ENCODE results near the gene SET. TPM values are rescaled to one million over a fixed set of nuclear protein-coding genes. Genes with fewer than 3 reads are reported as not detected.
"Not testable (repeated sequence)": the region's sequence is repeated elsewhere in the genome, so short reads cannot be mapped to it uniquely, and the experiment has no call there.

SET gene, protein sequence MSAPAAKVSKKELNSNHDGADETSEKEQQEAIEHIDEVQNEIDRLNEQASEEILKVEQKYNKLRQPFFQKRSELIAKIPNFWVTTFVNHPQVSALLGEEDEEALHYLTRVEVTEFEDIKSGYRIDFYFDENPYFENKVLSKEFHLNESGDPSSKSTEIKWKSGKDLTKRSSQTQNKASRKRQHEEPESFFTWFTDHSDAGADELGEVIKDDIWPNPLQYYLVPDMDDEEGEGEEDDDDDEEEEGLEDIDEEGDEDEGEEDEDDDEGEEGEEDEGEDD
- total RNA-seq (2014; rRNA removed; shearing (Covaris generic)) = 798 and 1,235 TPM in 2 replicates

DNA sequence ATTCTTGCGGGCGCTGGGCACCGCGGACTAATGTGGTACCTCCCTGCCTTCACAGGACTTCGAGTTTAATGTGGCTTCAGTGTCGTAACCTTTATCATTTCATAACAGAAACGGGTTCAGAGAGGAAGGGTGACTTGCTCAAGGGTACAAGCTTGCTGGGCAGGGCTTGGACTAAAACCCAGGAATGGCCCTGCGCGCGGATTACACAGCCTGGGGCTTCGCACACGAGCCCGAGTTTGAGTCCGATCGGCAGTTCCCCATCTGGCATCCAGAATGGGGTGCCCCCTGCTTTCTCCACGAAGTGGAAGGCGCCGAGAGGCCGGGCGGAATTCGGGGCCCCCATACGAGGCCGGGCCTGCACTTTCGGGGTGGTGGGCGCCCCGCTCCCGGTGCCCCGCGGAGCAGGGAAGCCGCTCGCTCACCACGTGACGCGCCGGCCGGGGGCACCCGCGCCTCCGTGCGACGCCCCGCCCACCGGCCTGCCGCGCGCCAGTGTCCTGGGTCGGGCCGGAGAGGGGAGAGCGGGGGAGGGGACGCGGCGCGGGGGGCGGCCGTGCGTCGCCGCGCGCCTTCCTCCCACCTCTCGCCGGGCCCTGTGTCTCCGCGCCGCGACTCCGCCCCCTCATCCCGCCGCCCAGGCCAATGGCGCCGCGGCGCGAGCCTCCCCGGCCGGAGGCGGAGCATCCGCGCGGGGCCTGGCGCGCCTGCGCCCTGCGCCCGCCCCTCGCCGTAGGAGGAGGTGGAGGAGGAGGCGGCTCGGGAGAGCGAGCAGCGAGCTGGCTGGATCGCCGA, at the start of gene SET:
Gene SET (plus strand): TSS at position 722 of the 792 bp plus-strand sequence. CDS start 361 bp downstream, outside the sequence.
- no peaks in the 10 kb centered on the region for H3K27me3 ChIP-seq (ENCODE audit: control insufficient read depth, insufficient read depth, low read length)
- peaks cover 23% of the 10 kb centered on the region for H3K36me3 ChIP-seq (replicated peaks; ENCODE audit: control insufficient read depth, insufficient read depth, low read length)
- H3K4me3 ChIP-seq (ENCODE audit: insufficient read depth, low read depth, low read length) = peak within 1 kb of the TSS; percentile 81
- DNase-seq = peak; percentile 100

DNA sequence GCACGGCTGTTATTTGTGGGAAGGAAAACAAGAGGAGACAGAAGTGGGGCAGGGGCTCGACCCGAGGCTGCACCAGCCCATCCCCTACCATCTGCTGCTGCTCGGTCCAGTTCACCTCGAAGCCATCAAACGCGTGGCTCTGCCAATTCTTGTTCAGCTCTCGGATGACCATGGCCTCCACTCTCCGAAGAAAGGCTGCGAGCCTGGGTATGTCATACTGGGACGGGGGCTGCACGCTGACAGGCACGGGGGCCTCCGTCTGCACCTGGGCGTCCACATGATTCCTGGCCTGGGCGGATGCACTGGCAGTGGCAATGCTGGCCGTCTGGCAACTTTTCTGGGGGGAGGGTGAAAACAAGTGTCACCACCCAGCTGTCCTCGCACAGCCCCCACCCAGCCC, 48.4 kb upstream of the SET start:
- Histone ChIP-seq H3K27me3 (ENCODE audit: control insufficient read depth, insufficient read depth, low read length) (no peaks in the 10 kb centered on the region), H3K36me3 (replicated peaks; ENCODE audit: control insufficient read depth, insufficient read depth, low read length) (no peaks in the 10 kb centered on the region; the same call in 1 of the 2 replicates), H3K4me3 (ENCODE audit: insufficient read depth, low read depth, low read length) (no peak overlapping the region)
- no peak for DNase-seq

DNA sequence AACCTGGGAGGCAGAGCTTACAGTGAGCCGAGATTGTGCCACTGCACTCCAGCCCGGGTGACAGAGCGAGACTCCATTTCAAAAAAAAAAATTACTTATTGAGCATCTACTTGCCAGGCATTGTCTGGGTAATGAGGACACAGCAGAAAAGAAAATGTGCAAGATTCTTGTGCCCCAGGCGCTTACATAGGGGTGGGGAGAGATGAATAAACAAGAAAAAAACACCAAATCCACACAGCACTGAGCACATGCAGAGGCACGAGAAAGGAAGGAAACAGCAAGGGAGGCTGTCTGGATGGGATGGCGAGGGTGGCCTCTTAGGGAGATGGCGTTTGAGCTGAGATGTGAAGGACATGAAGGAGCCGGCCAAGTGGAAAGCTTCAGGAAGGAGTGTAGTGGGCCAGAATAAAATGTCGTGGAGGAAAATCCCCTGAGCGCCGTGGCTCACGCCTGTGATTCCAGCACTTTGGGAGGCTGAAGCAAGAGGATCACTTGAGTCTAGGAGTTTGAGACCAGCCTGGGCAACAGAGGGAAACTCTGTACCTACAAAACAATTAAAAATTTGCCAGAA, 46.3 kb upstream of the SET start:
- H3K36me3 ChIP-seq (replicated peaks; ENCODE audit: control insufficient read depth, insufficient read depth, low read length) = no peaks in the 10 kb centered on the region; the same call in 1 of the 2 replicates
- DNase-seq = no peak
- H3K27me3 ChIP-seq (ENCODE audit: control insufficient read depth, insufficient read depth, low read length) = no peaks in the 10 kb centered on the region
- H3K4me3 ChIP-seq (ENCODE audit: insufficient read depth, low read depth, low read length) = no peak overlapping the region

- Histone ChIP-seq H3K36me3 (replicated peaks; ENCODE audit: control insufficient read depth, insufficient read depth, low read length) (no peaks in the 10 kb centered on the region; the same call in 1 of the 2 replicates), H3K27me3 (ENCODE audit: control insufficient read depth, insufficient read depth, low read length) (no peaks in the 10 kb centered on the region), H3K4me3 (ENCODE audit: insufficient read depth, low read depth, low read length) (no peak overlapping the region)
- DNase-seq = no peak
Observed at GRCh38 chr9:128643519-128644300, 45.3 kb upstream of the SET start.

DNA sequence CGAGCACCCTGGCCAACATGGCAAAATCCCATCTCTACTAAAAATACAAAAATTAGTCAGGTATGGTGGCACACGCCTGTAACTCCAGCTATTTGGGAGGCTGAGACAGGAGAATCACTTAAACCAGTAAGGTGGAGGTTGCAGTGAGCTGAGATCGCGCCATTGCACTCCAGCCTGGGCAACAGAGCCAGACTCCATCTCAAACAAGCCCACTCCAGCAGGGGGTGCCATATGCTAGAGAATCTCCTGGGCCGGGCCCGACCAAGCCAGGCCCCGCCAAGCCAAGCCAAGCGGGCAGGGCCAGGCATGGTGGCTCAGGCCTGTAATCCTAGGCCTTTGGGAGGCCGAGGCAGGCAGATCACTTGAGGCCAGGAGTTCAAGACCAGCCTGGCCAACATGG, 40.8 kb upstream of the SET start:
- H3K27me3 ChIP-seq (ENCODE audit: control insufficient read depth, insufficient read depth, low read length); H3K36me3 ChIP-seq (replicated peaks; ENCODE audit: control insufficient read depth, insufficient read depth, low read length); H3K4me3 ChIP-seq (ENCODE audit: insufficient read depth, low read depth, low read length): not testable (repeated sequence)
- peak; percentile 78 for DNase-seq

GRCh38 chr9:128651798-128652197, 37.2 kb upstream of the SET start:
- Histone ChIP-seq H3K4me3 (ENCODE audit: insufficient read depth, low read depth, low read length) (no peak overlapping the region), H3K27me3 (ENCODE audit: control insufficient read depth, insufficient read depth, low read length) (no peaks in the 10 kb centered on the region), H3K36me3 (replicated peaks; ENCODE audit: control insufficient read depth, insufficient read depth, low read length) (no peaks in the 10 kb centered on the region)
- no peak for DNase-seq

DNA sequence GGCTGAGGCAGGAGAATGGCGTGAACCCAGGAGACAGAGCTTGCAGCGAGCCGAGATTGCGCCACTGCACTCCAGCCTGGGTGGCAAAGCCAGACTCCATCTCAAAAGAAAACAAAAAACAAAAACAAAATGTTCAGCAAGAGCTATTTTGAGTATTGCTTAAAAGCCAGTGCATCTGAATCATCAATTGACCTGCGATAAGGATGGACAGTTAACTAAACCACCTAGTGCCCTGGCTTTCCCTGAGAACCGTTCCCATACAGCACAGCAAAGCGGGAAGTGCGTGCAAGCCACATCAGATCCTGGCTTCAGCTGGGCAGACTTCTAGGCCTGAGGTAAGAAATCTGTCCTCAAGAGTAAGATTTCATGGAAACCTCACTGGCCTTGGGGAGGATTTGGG, 35.1 kb upstream of the SET start:
- H3K27me3 ChIP-seq (ENCODE audit: control insufficient read depth, insufficient read depth, low read length) = no peaks in the 10 kb centered on the region
- no peaks in the 10 kb centered on the region for H3K36me3 ChIP-seq (replicated peaks; ENCODE audit: control insufficient read depth, insufficient read depth, low read length)
- no peak for DNase-seq
- no peak overlapping the region for H3K4me3 ChIP-seq (ENCODE audit: insufficient read depth, low read depth, low read length)

- no peak overlapping the region for H3K4me3 ChIP-seq (ENCODE audit: insufficient read depth, low read depth, low read length)
- no peaks in the 10 kb centered on the region for H3K27me3 ChIP-seq (ENCODE audit: control insufficient read depth, insufficient read depth, low read length)
- no peak for DNase-seq
- H3K36me3 ChIP-seq (replicated peaks; ENCODE audit: control insufficient read depth, insufficient read depth, low read length) = no peaks in the 10 kb centered on the region
Observed at GRCh38 chr9:128654481-128654880, 34.5 kb upstream of the SET start.

DNA sequence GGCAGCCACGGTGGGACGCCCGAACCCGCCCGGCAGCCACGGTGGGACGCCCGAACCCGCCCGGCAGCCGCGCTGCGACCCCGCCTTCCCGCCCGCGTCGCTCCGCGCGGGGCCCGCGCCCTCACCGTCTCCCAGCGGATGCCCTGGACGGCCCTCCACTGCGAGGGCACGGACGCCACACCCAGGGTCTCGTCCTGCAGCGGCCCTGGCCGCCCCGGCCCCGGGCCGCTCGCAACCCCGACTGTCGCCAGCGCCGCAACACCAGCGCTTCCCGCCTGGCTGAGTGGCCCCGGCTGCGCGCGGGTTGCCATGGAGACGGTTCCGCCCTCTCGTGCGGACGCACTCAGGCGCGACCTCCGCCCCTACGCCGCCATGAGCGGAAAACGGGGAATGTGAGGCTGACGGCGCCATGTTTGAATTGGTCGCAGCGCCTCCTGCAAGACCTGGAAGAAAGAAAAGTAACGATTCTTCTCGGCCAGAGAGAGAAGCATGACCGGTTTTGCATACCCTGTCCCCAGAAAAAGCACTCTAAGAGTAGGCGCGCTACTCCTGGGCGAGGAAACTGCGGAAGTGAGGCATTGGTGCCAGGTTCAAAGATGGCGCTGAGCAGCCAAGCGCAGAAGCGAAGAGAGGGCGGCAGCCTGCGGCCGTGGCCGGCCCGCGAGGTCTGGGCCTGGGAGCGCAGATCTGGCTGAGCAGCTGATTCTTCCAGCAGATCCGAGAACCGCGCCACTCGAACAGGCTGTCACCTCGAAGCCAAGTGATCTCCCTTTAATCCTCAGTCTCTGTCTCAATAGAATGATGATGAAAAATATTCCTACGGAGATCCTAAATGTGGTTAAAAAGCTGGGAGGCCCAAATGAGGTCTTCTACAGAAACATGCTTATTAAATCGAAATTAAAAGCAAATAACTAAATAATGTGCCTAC, 32.3 kb upstream of the SET start, which contains the start of gene DYNC2I2:
Gene DYNC2I2 (minus strand): TSS at position 432 of the 928 bp plus-strand sequence. CDS start 121 bp downstream, at position 311.
- Histone ChIP-seq H3K4me3 (ENCODE audit: insufficient read depth, low read depth, low read length) (peak within 1 kb of the TSS; percentile 70), H3K27me3 (ENCODE audit: control insufficient read depth, insufficient read depth, low read length) (no peaks in the 10 kb centered on the region), H3K36me3 (replicated peaks; ENCODE audit: control insufficient read depth, insufficient read depth, low read length) (no peaks in the 10 kb centered on the region)
- peak; percentile 99 for DNase-seq

- Histone ChIP-seq H3K4me3 (ENCODE audit: insufficient read depth, low read depth, low read length) (no peak overlapping the region; the same call in 1 of the 2 replicates), H3K36me3 (replicated peaks; ENCODE audit: control insufficient read depth, insufficient read depth, low read length) (no peaks in the 10 kb centered on the region), H3K27me3 (ENCODE audit: control insufficient read depth, insufficient read depth, low read length) (no peaks in the 10 kb centered on the region)
- DNase-seq = no peak
Observed at GRCh38 chr9:128657344-128657704, 31.7 kb upstream of the SET start.

DNA sequence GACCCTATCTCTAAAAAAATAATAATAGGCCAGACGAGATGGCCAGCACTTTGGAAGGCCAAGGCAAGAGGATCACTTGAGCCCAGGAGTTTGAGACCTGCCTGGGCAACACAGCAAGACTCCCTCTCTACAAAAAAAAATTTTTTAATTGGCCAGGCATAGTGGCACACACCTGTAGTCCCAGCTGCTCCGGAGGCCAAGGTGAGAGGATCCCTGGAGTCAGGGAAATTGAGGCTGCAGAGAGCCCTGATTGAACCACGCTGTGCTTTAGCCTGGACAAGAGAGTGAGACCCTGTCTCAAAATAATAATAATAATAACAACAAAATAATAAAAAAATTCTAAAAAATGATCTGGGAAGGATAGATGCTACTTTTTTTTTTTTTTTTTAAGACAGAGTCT, 31.2 kb upstream of the SET start:
- Histone ChIP-seq H3K27me3 (ENCODE audit: control insufficient read depth, insufficient read depth, low read length) (no peaks in the 10 kb centered on the region), H3K4me3 (ENCODE audit: insufficient read depth, low read depth, low read length) (no peak overlapping the region), H3K36me3 (replicated peaks; ENCODE audit: control insufficient read depth, insufficient read depth, low read length) (no peaks in the 10 kb centered on the region)
- no peak for DNase-seq

GRCh38 chr9:128666481-128666941, 22.5 kb upstream of the SET start:
- H3K27me3 ChIP-seq (ENCODE audit: control insufficient read depth, insufficient read depth, low read length); H3K36me3 ChIP-seq (replicated peaks; ENCODE audit: control insufficient read depth, insufficient read depth, low read length); DNase-seq; H3K4me3 ChIP-seq (ENCODE audit: insufficient read depth, low read depth, low read length): not testable (repeated sequence)

DNA sequence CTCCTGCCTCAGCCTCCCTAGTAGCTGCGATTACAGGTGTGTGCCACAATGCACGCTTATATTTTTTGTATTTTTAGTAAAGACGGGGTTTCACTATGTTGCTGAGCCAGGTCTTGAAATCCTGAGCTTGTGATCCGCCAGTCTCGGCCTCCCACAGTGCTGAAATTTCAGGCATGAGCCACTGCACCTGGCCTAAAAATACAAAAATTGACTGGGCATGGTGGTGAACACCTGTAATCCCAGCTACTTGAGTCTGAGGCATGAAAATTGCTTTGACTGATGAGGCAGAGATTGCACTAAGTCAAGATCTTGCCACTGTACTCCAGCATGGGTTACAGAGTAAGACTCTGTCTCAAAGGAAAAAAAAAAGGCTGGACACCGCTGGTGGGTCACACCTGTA, 19.2 kb upstream of the SET start:
- no peak for DNase-seq
- no peaks in the 10 kb centered on the region for H3K36me3 ChIP-seq (replicated peaks; ENCODE audit: control insufficient read depth, insufficient read depth, low read length)
- H3K27me3 ChIP-seq (ENCODE audit: control insufficient read depth, insufficient read depth, low read length) = no peaks in the 10 kb centered on the region
- H3K4me3 ChIP-seq (ENCODE audit: insufficient read depth, low read depth, low read length) = no peak overlapping the region

Data from H7 (cell line).